GM21825 (cell line): Measurements from ENCODE around the gene SNAI3.

ENCODE experiments used
- ATAC-seq: cut with Tn5 transposase; IDR thresholded peaks from one replicate; pipeline ENCODE4 v1.9.1; 2021; ENCODE audit warnings: mild to moderate bottlenecking, moderate library complexity; ENCODE audit not compliant: unreplicated experiment

SNAI3 gene

DNA sequence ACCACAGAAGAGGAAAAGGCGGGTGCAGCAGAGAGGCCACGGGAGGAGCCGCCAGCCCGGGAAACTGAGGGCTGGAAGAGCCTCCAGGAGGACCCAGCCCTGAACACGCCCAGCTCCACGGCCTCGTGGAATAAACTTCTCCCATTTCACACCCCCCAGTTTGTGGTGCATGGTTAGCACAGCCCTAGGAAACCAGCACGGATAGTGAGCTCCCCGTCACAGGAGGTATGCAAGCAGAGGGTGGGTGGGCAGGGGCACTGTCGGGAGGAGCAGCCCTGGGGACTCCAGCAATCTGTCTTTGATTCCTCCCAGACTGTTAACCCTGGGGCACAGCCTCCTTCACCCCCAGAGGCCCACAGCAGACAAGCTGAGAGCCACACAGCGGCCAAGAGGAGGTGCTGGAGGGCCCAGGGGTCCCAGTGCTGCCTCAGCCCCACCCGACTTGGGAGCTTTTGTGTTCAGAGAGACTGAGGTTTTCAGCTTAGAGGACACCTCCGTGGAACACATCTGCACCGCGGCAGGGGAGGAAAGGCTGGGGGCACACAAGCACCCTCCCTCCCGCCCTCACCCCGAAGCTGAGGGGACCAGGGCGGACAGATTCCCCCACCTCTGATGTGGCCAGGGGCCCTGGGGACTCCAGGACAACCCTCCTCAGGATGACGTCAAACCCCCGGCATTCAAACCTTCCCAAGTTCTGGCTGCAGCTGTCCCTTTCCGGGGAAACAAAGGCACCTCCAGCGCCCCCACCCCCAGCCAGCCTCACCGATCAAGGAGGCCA, 49.6 kb downstream of the SNAI3 start:
- no peak for ATAC-seq

DNA sequence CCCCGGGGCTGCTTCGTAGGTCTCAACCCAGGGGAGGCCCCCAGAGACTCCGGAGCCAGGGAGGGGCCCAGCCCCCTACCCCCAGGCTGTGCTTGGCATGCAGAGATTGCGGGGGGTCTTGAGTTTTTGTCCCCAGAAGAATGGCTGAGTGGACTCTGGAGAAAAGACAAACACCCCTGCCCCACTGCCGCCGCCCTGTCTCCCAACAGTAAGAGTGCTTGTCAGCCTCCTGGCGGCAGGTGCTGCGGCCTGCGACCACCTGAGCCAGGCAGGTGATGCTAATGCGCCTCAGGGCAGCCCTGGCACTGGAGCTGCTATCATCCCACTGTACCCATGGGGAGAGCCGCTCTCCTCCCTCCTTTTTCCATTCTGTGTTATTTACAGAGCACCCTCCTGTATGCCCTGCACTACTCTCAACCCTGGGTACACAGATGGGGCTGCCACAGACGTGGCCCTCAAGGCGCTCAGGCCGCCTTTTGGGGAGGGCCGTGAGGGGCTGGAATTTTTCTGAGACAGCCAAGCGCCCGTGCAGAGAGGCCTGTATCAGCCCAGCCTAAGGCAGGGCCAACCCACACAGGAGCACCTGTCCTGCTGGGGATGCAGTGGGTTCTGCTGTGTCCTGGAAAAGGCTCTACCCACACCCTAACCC, 50.5 kb downstream of the SNAI3 start:
- no peak for ATAC-seq

DNA sequence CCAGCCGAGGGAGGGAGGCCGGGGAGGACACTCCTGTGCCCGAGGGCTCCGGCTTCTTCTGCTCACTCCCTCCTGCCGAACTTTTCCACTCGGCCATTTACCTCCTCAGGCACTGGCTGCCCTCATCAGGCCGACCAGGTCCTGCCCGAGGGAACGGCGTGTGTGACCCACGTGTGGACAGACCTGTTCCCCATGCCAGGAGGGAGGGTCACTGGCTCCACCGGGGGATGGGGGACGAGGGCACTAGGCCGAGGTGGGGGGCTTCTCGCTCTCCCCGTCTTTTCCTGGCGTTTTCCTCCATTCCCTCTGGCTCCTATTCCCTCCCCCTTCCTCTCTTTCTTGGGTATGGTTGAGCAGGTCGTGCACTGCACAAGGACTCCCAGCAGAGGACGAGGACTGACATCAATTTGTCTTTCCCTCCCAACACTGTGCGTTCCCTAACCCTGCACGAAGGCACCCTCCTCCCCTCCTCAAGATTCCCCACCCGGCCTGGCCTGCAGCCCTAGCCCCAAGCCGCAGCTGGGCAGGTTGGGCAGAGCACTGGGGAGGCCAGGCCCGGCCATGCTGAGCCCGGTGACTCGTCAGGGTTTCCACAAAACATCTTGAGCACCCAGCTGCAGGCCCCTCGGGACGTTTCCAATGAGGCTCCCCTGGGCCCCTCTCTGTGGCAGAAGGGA, 51.2 kb downstream of the SNAI3 start:
- peak; percentile 1 for ATAC-seq

DNA sequence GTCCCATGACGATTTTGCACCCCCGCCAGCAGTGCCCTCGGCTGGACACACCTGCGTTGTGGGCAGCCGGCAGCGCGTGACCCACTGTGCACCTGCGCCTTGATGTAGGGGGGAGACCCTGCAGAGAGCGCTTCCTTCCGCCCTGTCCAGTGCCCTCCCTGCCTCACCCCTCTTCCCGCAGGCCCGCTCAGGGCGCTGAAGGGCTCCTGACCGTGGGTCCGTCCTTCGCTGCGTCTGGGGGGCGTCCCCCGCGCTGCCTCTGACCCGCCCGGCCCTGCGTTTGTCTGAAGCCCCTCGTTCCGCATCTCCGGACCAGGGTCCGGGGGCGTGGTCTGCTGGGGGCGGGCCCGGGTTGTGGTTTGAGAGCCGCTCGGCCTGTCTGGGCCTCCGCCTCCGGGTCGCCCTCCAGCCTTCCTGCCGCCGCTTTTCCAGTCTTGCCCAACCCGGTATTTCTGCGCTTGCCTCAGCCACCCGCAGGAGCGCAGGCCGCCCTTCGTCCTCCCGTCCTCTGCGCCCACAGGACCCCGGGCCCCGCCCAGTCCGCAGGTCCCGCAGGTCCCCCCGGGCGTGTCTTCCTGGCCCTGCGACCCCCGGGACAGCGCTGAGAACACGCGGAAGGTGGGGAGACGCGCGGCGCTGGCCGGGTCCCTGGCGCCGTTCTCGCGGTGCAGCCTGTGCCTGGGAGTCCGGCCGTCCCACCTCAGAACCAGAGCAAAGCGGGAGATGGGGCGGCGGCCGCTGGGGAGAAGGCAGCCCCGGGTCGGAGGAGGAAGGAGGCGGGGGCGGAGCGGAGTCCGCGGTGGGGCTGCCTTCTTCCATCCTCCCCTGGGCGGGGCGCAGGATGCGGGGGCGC, 51.9 kb downstream of the SNAI3 start:
- ATAC-seq = peak; percentile 43

DNA sequence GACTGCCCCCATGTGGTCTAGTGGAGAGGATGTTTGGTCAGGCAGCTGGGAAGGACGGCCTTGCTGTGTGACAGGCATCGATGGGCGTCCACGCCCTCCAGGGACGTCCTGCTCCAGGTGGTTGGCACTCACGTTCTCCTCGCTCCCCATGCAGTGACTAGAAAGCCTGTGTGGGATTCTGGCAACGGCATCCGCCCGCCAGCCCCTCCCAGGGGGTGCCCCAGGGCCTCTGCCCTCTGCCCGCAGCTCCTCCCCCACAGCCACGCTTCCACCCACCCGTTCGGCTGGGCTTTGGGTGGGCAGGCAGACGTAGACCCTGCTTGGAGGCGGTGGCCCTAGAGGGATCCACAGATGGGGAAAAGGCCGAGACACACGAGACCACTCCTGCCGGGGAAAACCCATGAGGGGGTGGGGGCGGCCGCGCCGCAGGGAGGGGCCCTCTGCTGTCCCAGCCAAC, 52.6 kb downstream of the SNAI3 start:
- ATAC-seq = peak; percentile 30

DNA sequence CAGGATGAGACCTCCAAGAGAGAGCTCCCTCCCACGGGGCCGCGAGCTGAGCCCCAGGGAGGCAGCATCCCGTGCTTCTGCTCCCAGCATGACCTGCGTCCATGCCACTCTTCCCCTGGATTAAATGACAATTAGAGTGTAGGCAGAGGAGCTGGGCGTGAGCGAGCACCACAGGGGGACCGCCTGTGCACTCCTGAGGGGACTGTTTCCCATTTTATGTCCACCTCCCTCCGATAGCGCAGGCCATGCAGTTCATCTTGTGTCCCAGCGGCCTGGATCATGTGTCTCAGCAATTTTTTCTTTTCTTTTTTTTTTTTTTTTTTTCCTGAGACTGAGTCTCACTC, 53.7 kb downstream of the SNAI3 start:
- no peak for ATAC-seq

DNA sequence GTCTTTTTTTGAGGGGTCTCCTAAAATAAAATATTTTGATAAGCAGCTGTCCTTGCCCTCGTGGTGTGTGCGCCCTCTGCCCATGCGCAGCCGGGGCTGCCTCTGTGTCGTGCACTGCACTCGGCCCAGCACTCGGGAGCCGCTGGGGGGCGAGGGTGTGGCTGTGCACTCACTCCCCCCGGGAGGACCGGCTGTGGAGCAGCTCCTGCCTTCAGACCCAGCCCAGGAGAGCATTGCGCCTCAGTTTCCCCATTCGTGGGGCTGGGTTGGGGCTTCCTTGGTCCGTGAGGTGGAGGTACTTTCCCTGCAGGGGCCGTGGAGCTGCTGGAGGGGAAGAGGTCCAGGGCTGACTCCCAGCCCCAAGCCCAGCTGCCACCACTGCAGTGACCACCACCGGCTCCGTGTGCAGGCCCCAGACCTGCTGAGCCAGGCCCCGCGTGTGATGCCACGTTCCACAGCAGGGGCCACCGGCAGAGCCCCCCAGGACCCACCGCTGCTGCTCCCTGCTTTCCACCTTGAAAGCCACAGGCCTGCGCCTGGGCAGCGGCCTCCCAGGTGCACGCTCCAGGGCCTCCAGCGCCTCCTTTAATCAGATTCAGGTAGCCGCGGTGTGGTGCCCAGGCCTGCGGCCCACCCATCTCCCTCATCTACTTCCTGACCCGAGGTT, 54.3 kb downstream of the SNAI3 start:
- no peak for ATAC-seq

DNA sequence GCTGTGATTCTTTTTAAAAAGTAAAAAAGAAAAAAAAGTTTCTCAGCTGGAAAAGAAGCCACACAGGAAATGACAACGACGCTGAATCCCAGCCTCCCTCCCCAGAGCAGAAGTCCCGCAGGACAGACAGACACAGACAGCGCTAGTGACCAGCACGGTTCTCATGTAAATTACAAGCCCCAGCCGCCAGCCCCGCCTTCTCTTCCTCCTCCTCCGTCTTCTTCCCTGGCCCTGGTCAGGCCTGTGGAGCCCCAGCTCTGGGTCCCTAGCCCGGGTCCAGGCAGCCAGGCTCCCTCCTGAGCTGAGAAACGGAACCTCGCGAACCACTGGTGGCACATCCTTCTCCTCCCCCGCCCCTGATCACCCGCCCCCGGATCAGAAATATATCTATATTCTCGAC, 54.9 kb downstream of the SNAI3 start:
- no peak for ATAC-seq

DNA sequence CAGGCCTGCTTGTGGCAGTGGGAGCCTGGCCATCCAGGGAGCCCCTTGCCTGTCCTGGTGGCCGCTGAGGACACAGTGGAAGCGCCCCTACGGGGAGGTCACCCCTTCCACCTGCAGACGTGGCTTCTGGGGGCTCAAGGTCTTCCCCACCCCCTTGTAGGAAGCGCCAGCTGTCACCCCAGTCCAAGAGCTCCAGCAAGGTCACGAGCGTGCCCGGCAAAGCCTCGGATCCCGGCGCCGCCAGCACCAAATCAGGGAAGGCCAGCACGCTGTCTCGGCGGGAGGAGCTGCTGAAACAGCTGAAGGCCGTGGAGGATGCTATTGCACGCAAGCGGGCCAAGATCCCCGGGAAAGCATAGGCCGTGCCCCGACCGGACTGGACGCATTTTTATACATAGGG, 55.4 kb downstream of the SNAI3 start:
- no peak for ATAC-seq

DNA sequence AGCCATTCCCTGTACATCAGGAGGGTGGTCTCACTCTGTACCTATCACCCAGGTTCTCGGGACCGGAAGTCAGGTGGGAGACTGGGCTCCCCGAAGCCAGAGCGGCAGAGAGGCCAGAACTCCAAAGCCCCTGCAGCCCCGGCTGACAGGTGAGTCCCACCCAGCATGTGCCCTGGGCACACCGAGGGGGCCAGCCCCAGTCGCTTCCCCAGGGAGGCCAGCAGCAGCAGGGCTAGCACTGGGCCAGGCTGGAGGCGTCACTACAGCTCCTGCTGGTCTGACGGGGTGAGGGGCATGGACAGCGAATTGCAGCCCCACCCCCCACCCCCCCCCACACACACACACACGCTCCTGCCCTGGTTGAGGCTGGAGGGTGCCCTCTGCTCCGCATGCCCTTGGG, 55.9 kb downstream of the SNAI3 start:
- no peak for ATAC-seq

DNA sequence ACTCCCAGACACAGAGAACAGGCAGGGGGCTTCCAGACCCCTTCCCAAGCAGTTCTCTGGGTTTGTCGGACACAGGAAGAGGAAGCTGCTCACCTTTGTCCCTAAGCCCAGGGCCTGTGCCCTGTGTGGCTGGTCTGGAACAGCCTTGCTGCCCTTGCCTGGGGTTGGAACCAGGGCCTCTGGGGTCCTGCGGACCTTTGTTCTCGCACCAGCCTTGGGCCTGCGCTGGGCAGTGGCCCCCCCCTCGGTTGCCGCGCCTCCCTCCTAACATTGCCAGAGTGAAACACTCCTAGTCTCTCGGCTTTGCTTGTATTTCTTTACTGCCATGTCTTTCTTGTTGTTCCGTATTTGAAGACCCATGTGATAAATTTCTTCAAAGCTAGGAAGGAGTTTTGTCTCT, 56.5 kb downstream of the SNAI3 start:
- no peak for ATAC-seq

DNA sequence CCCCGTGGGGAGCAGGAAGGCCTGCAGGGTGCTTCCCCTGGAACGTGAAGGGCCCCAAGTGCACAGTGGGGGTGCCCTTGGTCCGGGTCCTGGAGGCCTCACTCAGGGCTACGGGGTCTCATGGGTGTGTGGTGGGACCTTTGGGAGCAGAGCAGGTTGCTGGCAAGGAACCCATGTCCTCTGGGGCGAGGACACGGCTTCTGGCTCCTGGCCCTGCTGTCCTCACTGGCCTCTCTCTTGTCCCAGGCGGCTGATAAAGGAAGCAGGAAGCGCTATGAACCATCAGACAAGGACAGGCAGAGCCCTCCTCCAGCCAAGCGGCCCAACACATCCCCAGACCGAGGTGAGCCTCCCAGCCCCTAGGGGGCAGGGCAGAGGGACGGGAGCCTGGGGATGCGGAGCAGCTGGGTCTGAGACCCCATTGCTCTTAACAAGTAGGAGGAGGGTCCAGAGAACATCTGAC, 57.8 kb downstream of the SNAI3 start:
- no peak for ATAC-seq
